Endothelial cell of umbilical vein (primary cell): ENCODE data around the gene KLHL30. TPM values are rescaled to one million over a fixed set of nuclear protein-coding genes. Genes with fewer than 3 reads are reported as not detected.

Source experiments
- BruUV-seq: library from RNA; stranded (reverse); fragments of 400-500 nt; replicated peaks from 2 replicates; lab custom pipeline; 2021; lab: Mats Ljungman, UMichigan
- CTCF ChIA-PET: fragments of 300-600, 350-600 bp; sonication (Branson Sonifier 250); formaldehyde crosslinking; loops from one replicate; lab custom pipeline; 2021; ENCODE audit warnings: antibody characterized with exemption, inconsistent platforms; lab: Charles Lee
- POLR2A ChIA-PET: fragments of 300-600, 350-600 bp; sonication (Branson Sonifier 250); formaldehyde crosslinking; loops from one replicate; lab custom pipeline; 2021; ENCODE audit warnings: antibody characterized with exemption, inconsistent platforms; lab: Charles Lee
- DNase-seq: peaks from one replicate; pipeline ENCODE4 v3.0.0-alpha.2; 2011; ENCODE audit warnings: low read depth, low spot score
- FAIRE-seq: peaks from 2 replicates; lab custom pipeline; 2011; peaks lifted over from hg19 to GRCh38; lab: Jason Lieb, UNC
- H2AFZ ChIP-seq: 2 replicates; pipeline ENCODE4 v1.6.0; 2012; ENCODE audit warnings: low read depth, low read length, control low read depth, inconsistent platforms
- H3K27ac ChIP-seq: 2 replicates; pipeline ENCODE4 v1.5.1; 2011; ENCODE audit warnings: low read depth, mild to moderate bottlenecking, control low read depth, low read length, moderate library complexity; ENCODE audit not compliant: insufficient read depth
- H3K27me3 ChIP-seq, 2 experiments: 2 replicates each; pipeline versions ENCODE4 v1.6.0 to v1.6.1; 2011; ENCODE audit warnings: low read length in 2 of 2, mixed read lengths in 1 of 2; ENCODE audit not compliant: control insufficient read depth in 2 of 2, insufficient read depth in 2 of 2
- H3K36me3 ChIP-seq, 2 experiments: 2 replicates in 1 of 2; 3 replicates in 1 of 2; pipeline ENCODE4 v1.5.1; 2011; ENCODE audit warnings: low read length in 2 of 2, mild to moderate bottlenecking in 1 of 2, moderate library complexity in 1 of 2; ENCODE audit not compliant: control insufficient read depth in 2 of 2, insufficient read depth in 2 of 2; ENCODE audit errors: extremely low read depth in 1 of 2
- H3K4me1 ChIP-seq: 3 replicates; pipeline ENCODE4 v1.5.1; 2011; ENCODE audit warnings: mild to moderate bottlenecking, low read length; ENCODE audit not compliant: control insufficient read depth, insufficient read depth; ENCODE audit errors: extremely low read depth
- H3K4me2 ChIP-seq: 2 replicates; pipeline ENCODE4 v1.6.1; 2011; ENCODE audit warnings: low read length, control low read depth, mixed read lengths; ENCODE audit not compliant: insufficient read depth
- H3K4me3 ChIP-seq, 3 experiments: fragments of 200-600 bp in 1 of 3; sonication (generic), shearing (Covaris generic) in 1 of 3; replicated peaks in 1 of 3; 2 replicates each; pipeline ENCODE4 v1.5.1; 2011 to 2016; ENCODE audit warnings: control low read depth in 3 of 3, low read length in 3 of 3, mild to moderate bottlenecking in 2 of 3, inconsistent platforms in 1 of 3, low read depth in 1 of 3, moderate library complexity in 1 of 3; ENCODE audit not compliant: insufficient read depth in 1 of 3
- H3K79me2 ChIP-seq: 2 replicates; pipeline ENCODE4 v1.6.0; 2012; ENCODE audit warnings: low read length, inconsistent platforms; ENCODE audit not compliant: control insufficient read depth, insufficient read depth
- H3K9ac ChIP-seq: replicated peaks from 2 replicates; pipeline ENCODE3; 2011; ENCODE audit warnings: low read length, control low read depth; ENCODE audit not compliant: insufficient read depth; ENCODE audit errors: extremely low read depth
- H3K9me1 ChIP-seq: replicated peaks from 3 replicates; pipeline ENCODE4 v1.6.0; 2011; ENCODE audit warnings: mild to moderate bottlenecking, low read length; ENCODE audit not compliant: control insufficient read depth, insufficient read depth; ENCODE audit errors: extremely low read depth
- H3K9me3 ChIP-seq: replicated peaks from 2 replicates; pipeline ENCODE4 v1.5.1; 2012; ENCODE audit warnings: low read length, inconsistent platforms; ENCODE audit not compliant: control insufficient read depth, insufficient read depth
- H4K20me1 ChIP-seq: replicated peaks from 2 replicates; pipeline ENCODE3; 2011; ENCODE audit warnings: mild to moderate bottlenecking, low read length; ENCODE audit not compliant: control insufficient read depth, insufficient read depth; ENCODE audit errors: extremely low read depth
- CTCF ChIP-seq, 2 donors: IDR thresholded peaks; 1 replicate in 1 of 2; 2 replicates in 1 of 2; pipeline ENCODE4 v1.5.1; 2011; ENCODE audit warnings: low read length in 2 of 2, mild to moderate bottlenecking in 2 of 2, moderate library complexity in 2 of 2, control low read depth in 1 of 2, inconsistent platforms in 1 of 2, low read depth in 1 of 2; ENCODE audit not compliant: insufficient read depth in 1 of 2; ENCODE audit errors: extremely low read depth in 1 of 2
- EZH2 ChIP-seq: IDR thresholded peaks from 2 replicates; pipeline ENCODE4 v1.6.1; 2012; ENCODE audit warnings: borderline replicate concordance, low read depth, mild to moderate bottlenecking, moderate library complexity, low read length, inconsistent platforms; ENCODE audit not compliant: severe bottlenecking
- FOS ChIP-seq: IDR thresholded peaks from 2 replicates; pipeline ENCODE4 v1.6.1; 2011; ENCODE audit warnings: mild to moderate bottlenecking, low read length, moderate library complexity, borderline replicate concordance; ENCODE audit not compliant: insufficient read depth
- GATA2 ChIP-seq: IDR thresholded peaks from 2 replicates; pipeline ENCODE4 v1.7.0; 2011; ENCODE audit warnings: low read depth, mild to moderate bottlenecking, moderate library complexity, mixed read lengths, low read length; ENCODE audit not compliant: insufficient read length, insufficient read depth
- JUN ChIP-seq: IDR thresholded peaks from 2 replicates; pipeline ENCODE4 v1.6.1; 2011; ENCODE audit warnings: borderline replicate concordance, low read depth; ENCODE audit not compliant: insufficient read length, insufficient read depth
- MYC ChIP-seq: IDR thresholded peaks from one replicate; pipeline ENCODE4 v1.6.1; 2011; ENCODE audit warnings: mild to moderate bottlenecking, low read depth, low read length
- POLR2A ChIP-seq: IDR thresholded peaks from 2 replicates; pipeline ENCODE4 v1.6.1; 2012; ENCODE audit warnings: low read depth, mild to moderate bottlenecking, control low read depth, low read length
- POLR2AphosphoS5 ChIP-seq: IDR thresholded peaks from 2 replicates; pipeline ENCODE4 v1.6.1; 2012; ENCODE audit warnings: low read depth, mild to moderate bottlenecking, control low read depth, low read length, moderate library complexity; ENCODE audit not compliant: insufficient read depth
- dilution Hi-C: fragments of 300-500 bp; cut with MboI; formaldehyde crosslinking; loops from one replicate; pipeline ENCODE4 v1.15.0; 2019; ENCODE audit warnings: low sequenced_read_pairs; ENCODE audit not compliant: extremely low pct_ligation_motif_present
- intact Hi-C: fragments of 100-400 bp; cut with micrococcal nuclease; formaldehyde crosslinking; loops from one replicate; pipeline ENCODE4 v1.10.0; 2022
- polyA plus RNA-seq, 4 experiments: library from polyadenylated mRNA; depleted of rRNA in 3 of 4; stranded (reverse) in 3 of 4; unstranded in 1 of 4; fragments of >200 nt; gene quantifications; 2 replicates each; pipeline versions ENCODE4 v1.2.1 to v1.2.3, GENCODE V29; 2011 to 2012; ENCODE audit warnings: missing spikeins in 1 of 4
- total RNA-seq: library from RNA; stranded (reverse); gene quantifications from 2 replicates; pipeline ENCODE4 v1.2.3, GENCODE V29; 2021
- TF ChIP-seq, protein P1 (sequence below): IDR thresholded peaks from 2 replicates; pipeline ENCODE4 v1.6.1; 2011; ENCODE audit not compliant: insufficient read depth, insufficient read length

KLHL30 gene
- total and polyA plus RNA-seq, 2 donors (not counting 3 experiments of a cell fraction or from before 2014, with no cell fraction given): not detected

GRCh38 chr2:238123218-238123971, 15.1 kb upstream of the KLHL30 start:
- Histone ChIP-seq H2AFZ (no peak overlapping the region), H3K4me1 (no peaks in the 10 kb centered on the region), H3K79me2 (no peaks in the 10 kb centered on the region), H3K4me2 (no peak overlapping the region), H4K20me1 (no peaks in the 10 kb centered on the region), H3K4me3 (no peak overlapping the region), H3K27ac (no peak overlapping the region), H3K9ac (no peak overlapping the region), H3K36me3 (no peaks in the 10 kb centered on the region), H3K9me3 (no peaks in the 10 kb centered on the region), H3K27me3 (peaks cover 1 to 2% of the 10 kb centered on the region in 2 experiments), H3K9me1 (no peaks in the 10 kb centered on the region)
- CTCF ChIA-PET: no interaction called here
- dilution Hi-C loops: no loop called here
- FAIRE-seq (no peak), DNase-seq (no peak)
- TF ChIP-seq GATA2 (no peak), JUN (no peak), MYC (no peak), CTCF (IDR thresholded peaks at IDR 0.05; ENCODE audit: extremely low read depth in 1 of 2, insufficient read depth in 1 of 2, low read depth in 1 of 2, low read length in 2 of 2) (no peak), FOS (no peak), EZH2 (no peak), POLR2A (no peak), POLR2AphosphoS5 (no peak)
- TF ChIP-seq, protein P1, sequence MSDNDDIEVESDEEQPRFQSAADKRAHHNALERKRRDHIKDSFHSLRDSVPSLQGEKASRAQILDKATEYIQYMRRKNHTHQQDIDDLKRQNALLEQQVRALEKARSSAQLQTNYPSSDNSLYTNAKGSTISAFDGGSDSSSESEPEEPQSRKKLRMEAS: no peak
- BruUV-seq: no TSS peak
- POLR2A ChIA-PET: no interaction called here
- intact Hi-C loops: no loop called here
